GM23248 (cell line): ENCODE data around the gene HOXB8.

ENCODE experiments used
- EZH2 ChIP-seq: fragments of 200-600 bp; sonication (generic); IDR thresholded peaks from 2 replicates; pipeline ENCODE4 v1.6.1; 2018; ENCODE audit warnings: antibody characterized with exemption, mild to moderate bottlenecking; ENCODE audit not compliant: insufficient read depth, poor library complexity, severe bottlenecking
- EZH2phosphoT487 ChIP-seq: fragments of 200-600 bp; sonication (generic); IDR thresholded peaks from 2 replicates; pipeline ENCODE4 v1.6.1; 2018; ENCODE audit warnings: antibody characterized with exemption, moderate library complexity, mild to moderate bottlenecking, low read depth; ENCODE audit not compliant: insufficient read depth

GRCh38 chr17:48646183-48647102 lies 31.4 kb upstream of the HOXB8 start:
- TF ChIP-seq EZH2 (no peak), EZH2phosphoT487 (no peak)
